GM10266 (cell line): Measurements from ENCODE around the gene LEF1.

ENCODE experiments used
- DNase-seq: peaks from one replicate; pipeline ENCODE4 v3.0.0; 2012; ENCODE audit errors: extremely low spot score
- CTCF ChIP-seq: IDR thresholded peaks from 2 replicates; pipeline ENCODE4 v1.5.1; 2012; ENCODE audit warnings: mild to moderate bottlenecking, low read depth; ENCODE audit not compliant: control insufficient read depth, insufficient read depth; ENCODE audit errors: missing control alignments

The LEF1 gene

GRCh38 chr4:108037884-108038283 lies 130.8 kb downstream of the LEF1 start:
- TF ChIP-seq CTCF, result no peak
- no peak for DNase-seq

DNA sequence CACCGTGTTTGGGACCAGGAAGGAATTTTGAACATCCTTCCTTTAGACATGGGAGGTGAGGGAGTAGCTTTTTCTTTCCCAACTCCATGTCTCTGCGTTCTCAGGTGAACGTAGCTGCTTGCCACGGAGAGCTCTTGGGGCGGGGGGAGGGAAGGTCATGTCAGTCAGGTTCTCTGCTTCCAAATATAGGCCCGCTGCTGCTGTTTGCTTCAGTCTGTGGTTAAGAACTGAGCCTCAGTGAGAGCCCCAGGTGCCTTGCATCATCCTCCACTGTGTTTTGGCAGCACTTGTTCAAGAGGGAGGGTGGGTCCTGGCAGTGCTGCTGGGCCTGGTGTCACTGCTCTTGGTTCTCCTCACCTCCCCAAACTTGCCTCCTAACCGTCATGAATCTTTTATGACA lies 132.5 kb downstream of the LEF1 start:
- TF ChIP-seq CTCF, result no peak
- peak; percentile 68 for DNase-seq

- DNase-seq, result no peak
- TF ChIP-seq CTCF, result no peak
Observed at GRCh38 chr4:108035691-108036090, 133.0 kb downstream of the LEF1 start.

DNA sequence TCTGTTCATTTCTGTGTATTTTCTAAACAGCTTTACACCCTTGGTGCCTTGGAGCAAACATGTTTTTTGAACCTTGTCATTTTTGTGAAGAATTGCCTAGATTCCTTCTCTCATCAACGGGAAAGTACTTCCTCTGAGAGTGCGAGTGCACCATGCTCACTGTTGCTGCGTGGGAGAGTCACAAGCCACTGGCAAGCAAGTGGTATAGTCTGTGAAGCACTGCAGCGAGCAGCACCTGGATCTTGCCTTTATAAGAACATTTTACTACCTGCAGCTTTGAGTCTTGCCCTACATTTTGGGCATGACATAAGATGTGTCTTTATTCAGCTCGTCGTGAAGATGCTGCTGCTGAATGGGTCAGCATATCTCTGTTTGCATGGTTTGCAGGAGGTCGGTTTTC lies 134.2 kb downstream of the LEF1 start:
- DNase-seq, result no peak
- TF ChIP-seq CTCF, result no peak

DNA sequence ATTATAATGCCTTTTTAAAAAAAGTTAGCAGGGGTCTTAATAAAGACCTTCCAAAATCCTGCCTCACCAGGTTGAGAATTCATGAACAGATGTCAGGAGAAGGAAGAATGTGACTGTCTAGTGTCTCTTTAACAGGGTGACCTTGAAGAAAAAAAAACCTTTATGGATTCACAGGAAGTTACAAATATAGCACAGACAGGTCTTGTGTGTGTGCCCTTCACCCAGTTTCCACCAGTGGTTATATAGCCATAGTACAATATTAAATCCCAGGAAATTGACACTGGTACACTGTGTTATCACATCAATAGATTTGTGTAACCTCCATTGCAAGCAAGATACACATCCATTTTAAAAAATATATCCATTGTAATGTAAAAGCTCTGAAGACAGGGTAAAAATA lies 135.4 kb downstream of the LEF1 start:
- no peak for DNase-seq
- no peak for TF ChIP-seq CTCF

- no peak for TF ChIP-seq CTCF
- DNase-seq, result no peak
Observed at GRCh38 chr4:108031427-108032083, 137.2 kb downstream of the LEF1 start.

DNA sequence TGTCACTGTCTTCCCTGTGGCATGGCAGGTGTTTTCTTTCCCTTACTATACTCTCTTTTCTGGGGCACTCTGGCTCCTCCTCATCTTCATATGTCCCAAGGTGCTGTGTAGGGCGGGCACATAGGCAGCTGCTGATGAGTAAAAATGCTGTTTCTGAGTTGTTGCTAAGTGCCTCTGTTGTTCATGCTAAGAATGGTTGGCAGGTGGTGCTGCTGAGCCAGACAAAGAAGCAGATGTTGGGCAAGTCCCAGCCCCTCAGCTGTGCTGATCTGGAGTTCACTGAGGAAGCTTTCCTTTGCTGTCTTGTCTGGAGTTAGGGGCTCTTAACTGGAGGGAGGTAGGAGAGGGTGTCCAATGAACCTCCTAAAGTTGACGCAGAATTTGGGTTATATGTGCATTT lies 138.4 kb downstream of the LEF1 start:
- peak; percentile 86 for TF ChIP-seq CTCF
- peak; percentile 66 for DNase-seq
